Mammary epithelial cell (primary cell): ENCODE results near the gene OSBPL2.

Source experiments
- EZH2 ChIP-seq: IDR thresholded peaks from 2 replicates; pipeline ENCODE4 v1.6.1; 2012; ENCODE audit warnings: low read length, inconsistent platforms, borderline replicate concordance
- TF ChIP-seq, protein P1 (sequence below), 2 donors: IDR thresholded peaks in 1 of 2; conservative IDR thresholded peaks in 1 of 2; 2 replicates each; pipeline ENCODE4 v1.5.1; 2011 to 2012; ENCODE audit warnings: inconsistent platforms in 2 of 2, low read length in 2 of 2, mild to moderate bottlenecking in 2 of 2, control low read depth in 1 of 2, low read depth in 1 of 2; ENCODE audit not compliant: insufficient read depth in 1 of 2; ENCODE audit errors: extremely low read depth in 1 of 2

DNA sequence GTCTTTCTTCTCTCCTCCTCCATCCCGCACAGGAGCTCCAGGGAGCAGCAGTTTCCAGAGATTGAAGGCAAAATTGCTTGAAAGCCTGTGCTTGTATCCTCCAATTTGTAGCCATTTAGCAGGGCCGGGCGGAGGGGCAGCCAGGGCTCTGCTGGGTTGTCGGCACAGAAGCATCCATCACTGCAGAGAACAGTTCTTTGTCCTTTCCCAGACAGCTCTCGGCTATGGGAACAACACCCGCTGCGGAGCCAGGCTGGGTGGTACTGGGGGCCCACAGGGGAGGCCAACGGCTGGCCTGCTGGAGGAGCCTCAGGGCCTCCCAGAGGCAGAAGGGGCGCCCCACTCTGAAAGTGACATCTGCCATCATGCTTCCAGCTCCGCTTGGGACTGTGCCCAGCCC, 26.0 kb upstream of the OSBPL2 start:
- TF ChIP-seq EZH2, result no peak
- TF ChIP-seq, protein P1, sequence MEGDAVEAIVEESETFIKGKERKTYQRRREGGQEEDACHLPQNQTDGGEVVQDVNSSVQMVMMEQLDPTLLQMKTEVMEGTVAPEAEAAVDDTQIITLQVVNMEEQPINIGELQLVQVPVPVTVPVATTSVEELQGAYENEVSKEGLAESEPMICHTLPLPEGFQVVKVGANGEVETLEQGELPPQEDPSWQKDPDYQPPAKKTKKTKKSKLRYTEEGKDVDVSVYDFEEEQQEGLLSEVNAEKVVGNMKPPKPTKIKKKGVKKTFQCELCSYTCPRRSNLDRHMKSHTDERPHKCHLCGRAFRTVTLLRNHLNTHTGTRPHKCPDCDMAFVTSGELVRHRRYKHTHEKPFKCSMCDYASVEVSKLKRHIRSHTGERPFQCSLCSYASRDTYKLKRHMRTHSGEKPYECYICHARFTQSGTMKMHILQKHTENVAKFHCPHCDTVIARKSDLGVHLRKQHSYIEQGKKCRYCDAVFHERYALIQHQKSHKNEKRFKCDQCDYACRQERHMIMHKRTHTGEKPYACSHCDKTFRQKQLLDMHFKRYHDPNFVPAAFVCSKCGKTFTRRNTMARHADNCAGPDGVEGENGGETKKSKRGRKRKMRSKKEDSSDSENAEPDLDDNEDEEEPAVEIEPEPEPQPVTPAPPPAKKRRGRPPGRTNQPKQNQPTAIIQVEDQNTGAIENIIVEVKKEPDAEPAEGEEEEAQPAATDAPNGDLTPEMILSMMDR (conservative IDR thresholded peaks at IDR 0.05 in 1 of 2, IDR thresholded peaks at IDR 0.05 in 1 of 2; ENCODE audit: extremely low read depth in 1 of 2, insufficient read depth in 1 of 2, low read depth in 1 of 2, low read length in 2 of 2), result no peak
